ENCODE results near the gene SLC44A3.

Gene SLC44A3

GRCh38 chr1:94942171-94943128 is 122.3 kb downstream of the SLC44A3 start:
- DNase-seq, result no peak
